HUDEP-2 (cell line): ENCODE measurements around the gene ETFA.
"Not testable (repeated sequence)": the region's sequence is repeated elsewhere in the genome, so short reads cannot be mapped to it uniquely, and the experiment has no call there.

Source experiments
- DNase-seq, 76 experiments: peaks; one replicate each; lab custom pipeline; 2025; ENCODE audit not compliant: unreplicated experiment in 76 of 76; lab: John Stamatoyannopoulos, UW

ETFA gene

DNA sequence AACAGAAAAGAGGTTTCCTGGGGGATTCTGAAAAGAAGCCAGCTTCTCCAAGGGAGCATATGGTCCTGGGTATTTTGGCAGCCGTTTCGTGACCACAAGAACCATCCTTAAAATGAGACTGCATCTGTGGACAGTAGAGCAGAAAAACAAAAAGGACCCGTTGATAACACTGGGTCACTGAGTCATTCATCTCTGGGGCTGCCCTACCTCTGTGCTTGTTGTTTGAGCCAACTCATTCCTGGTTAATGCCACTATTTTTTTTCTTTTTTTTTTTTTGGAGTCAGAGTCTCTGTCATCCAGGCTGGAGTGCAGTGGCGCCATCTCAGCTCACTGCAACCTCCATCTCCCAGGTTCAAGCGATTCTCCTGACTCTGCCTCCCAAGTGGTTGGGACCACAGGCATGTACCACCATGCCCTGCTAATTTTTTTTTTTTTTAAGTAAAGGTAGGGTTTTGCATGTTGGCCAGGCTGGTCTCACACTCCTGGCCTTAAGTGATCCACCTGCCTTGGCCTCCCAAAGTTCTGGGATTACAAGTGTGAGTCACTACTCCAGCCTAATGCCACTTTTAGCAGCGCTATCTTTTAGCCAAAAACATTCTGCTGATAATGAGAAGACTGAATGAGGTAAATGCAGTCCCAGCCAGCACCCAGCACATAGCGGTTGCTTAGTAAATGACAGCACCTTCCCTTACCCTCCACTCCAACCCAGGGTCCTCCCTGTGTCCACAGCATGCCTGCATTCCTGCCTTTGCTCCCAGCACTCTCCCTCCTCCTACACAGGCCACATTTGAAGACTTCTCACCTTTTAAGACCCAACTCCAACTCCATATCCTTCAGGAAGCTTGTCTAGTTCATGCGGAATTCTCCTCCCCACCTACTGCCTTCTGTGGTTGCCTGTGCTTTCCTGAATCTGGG, 16.2 kb upstream of the ETFA start:
- peak in 1 of 76 experiments; percentile 11 for DNase-seq

- DNase-seq = no peak
Measured at GRCh38 chr15:76325704-76326103, 14.4 kb upstream of the ETFA start.

GRCh38 chr15:76324066-76324465, 12.8 kb upstream of the ETFA start:
- no peak for DNase-seq

- DNase-seq = no peak
Measured at GRCh38 chr15:76321602-76322001, 10.3 kb upstream of the ETFA start.

- DNase-seq = no peak
Measured at GRCh38 chr15:76321171-76321570, 9.9 kb upstream of the ETFA start.

DNA sequence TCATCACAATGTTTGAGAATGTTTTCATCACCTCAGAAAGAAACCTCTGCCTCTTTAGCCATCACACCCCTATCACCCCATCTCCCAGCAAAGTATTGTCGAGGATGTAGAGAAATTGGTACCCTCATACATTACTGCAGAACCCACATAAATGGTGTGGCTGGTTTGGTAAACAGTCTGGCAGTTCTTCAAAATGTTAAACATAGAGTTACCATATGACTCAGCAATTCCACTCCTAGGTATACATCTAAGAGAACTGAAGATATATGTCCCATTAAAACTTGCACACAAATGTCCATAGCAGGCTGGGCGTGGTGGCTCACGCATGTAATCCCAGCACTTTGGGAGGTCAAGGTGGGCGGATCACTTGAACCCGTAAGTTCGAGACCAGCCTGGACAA, 8.7 kb upstream of the ETFA start:
- DNase-seq = no peak

DNA sequence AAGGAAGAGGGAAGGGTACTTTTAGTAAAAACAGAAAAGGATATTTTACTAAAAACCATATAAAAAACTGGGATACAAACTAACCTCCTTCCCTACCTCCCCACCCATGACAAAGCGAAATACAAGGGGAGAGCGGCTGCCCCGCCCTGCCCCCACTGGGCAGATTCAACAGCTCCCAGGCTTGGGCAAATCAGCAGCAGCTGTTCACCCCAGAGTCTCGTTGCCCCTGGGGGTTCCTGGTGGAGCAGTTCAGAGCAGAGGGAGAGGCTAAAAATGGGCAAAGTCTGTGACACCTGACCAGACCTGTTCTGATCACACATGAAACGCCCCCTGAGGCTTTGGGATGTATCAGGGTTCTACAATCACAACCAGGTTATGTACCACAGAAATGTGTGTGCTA, 2.5 kb upstream of the ETFA start:
- DNase-seq = peak in 1 of 76 experiments; percentile 6

GRCh38 chr15:76313175-76313567, 1.9 kb upstream of the ETFA start:
- DNase-seq = not testable (repeated sequence)

GRCh38 chr15:76312540-76313174, 1.4 kb upstream of the ETFA start:
- DNase-seq = no peak

- DNase-seq = peak in 18 of 76 experiments; percentile 8 to 74 (median 24)
Measured at GRCh38 chr15:76310475-76311099, 682 bp downstream of the ETFA start.

DNA sequence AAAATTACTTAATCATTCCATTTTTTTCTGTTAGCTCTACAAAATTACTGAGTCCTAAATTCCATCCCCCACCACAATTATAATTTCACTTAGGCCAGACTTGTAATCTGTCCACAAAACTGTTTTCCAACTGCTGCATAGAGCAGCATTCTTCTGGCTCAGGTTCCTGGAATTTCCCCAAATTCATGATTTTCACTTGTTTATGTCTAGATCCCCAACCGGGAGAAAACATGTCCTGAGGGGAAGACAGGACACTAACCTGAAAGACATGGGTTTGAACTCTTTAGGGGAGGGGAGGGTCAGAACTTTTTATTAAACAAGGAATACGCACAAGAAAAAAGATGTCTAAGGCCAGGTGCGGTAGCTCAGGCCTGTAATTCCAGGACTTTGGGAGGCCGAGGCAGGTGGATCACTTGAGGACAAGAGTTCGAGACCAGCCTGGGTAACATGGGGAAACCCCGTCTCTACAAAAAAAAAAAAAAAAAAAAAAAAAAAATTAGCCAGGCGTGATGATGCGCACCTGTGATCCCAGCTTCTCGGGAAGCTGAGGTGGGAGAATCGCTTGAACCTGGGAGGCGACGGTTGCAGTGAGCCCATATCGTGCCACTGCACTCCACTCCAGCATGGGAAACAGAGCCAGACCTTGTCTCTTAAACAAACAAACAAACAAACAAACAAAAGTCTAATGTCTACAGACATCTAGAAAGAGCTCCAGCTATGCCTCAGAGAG, 1.5 kb downstream of the ETFA start:
- DNase-seq = no peak

DNA sequence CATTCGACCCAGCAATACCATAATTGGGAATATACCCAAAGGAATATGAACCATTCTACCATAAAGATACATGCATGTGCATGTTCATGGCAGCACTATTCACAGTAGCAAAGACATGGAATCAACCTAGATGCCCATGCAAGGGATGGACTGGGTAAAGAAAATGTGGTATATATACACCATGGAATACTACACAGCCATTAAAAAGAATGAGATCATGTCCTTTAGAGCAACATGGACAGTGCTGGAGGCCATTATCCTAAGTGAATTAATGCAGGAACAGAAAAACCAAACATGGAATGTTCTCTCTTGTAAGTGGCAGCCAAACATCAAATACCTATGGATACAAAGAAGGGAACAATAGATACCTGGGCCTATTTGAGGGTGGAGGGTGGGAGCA, 7.4 kb downstream of the ETFA start:
- DNase-seq = no peak

- DNase-seq = no peak
Measured at GRCh38 chr15:76299786-76300185, 11.5 kb downstream of the ETFA start.

DNA sequence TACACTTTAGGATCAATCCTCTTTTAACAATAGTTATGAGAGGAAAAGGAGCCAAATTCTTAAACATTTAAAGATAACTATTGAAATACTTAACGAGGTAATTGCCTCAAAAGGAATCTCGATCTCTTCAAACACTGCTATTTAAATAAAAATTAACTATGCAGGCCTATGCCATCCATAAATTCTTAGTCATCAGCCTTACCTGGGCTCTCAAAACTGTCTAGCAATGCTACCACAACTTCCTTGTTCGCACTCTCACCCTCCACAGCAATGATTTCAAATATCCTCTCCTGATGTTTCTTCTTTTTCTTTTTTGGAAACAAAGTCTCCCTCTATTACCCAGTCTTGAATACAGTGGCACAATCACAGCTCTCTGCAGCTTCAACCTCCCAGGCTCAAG, 12.3 kb downstream of the ETFA start:
- DNase-seq = no peak

DNA sequence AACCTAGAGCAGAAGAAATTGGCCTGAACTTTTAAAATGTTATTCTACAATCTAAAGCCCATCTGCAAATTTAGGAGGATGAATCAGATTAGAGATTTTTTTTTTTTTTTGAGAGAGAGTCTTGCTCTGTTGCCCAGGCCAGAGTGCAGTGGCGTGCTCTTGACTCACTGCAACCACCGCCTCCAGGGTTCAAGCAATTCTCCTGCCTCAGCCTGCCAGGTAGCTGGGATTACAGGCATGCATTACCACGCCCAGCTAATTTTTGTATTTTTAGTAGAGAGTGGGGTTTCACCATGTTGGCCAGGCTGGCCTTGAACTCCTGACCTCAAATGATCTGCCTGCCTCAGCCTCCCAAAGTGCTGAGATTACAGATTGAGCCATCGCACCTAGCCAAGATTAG, 13.3 kb downstream of the ETFA start:
- not testable (repeated sequence) for DNase-seq

DNA sequence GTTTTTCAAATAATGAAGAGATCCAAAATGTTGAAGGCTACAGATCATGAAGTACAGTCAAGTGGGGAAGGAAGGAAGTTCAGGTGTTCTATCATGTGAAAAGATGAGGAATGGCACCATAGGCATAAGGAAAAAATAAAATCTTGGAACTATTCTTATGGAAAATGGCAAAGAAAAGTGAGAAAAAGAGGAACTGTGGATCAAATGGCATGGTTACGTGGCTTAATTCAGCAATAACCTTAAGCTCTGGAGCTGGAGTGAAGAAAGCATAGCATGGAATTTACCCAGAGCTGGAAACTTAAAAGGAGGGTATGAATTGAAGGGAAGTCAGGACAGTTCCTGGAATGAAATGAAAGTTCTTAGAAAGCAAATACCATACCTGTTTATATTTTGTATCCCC, 14.4 kb downstream of the ETFA start:
- no peak for DNase-seq

DNA sequence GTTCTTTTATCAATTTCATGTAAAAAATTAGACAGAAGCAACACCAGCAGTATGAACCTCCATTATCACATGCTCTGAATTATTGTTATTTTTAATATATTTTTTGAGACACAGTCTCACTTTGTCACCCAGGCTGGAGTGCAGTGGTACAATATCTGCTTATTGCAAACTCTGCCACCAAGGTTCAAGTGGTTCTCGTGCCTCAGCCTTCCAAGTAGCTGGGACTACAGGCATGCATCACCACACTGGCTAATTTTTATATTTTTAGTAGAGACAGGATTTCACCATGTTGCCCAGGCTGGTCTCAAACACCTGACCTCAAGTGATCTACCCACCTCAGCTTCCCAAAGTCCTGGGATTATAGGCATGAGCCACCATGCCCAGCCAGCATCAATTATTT, 16.8 kb downstream of the ETFA start:
- DNase-seq = not testable (repeated sequence)

GRCh38 chr15:76293361-76293760, 17.9 kb downstream of the ETFA start:
- DNase-seq = no peak

- DNase-seq = peak in 15 of 76 experiments; percentile 4 to 36 (median 8)
Measured at GRCh38 chr15:76289582-76289981, 21.7 kb downstream of the ETFA start.

DNA sequence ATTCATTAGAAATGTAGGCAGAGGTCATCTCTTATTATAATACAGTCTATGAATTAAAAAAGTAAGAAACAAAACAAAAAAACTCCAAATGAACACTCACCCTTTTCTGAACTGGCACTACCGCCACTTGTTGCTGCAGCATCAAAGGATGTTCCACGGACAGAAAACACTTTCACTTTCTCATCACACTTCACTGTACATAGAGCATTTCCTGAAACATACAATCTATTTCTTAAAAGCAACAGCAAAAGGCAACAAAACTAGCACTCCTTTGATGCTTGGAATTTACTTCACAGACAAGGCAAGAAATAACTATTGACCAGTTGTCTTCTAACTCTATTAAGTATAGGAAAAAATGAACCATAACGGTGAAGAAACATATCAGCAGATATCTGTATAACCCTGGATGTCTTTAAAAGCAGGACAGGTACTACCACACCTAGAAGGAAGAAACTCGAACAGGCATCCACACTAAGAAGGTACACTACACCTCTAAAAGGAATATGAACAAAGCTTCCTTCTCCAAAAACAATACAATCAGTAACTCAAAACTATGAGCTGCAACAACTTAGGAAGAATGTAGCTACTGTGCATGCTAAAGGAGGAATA, 24.9 kb downstream of the ETFA start:
- peak in 1 of 76 experiments; percentile 16 for DNase-seq
